SK-N-SH treated with all-trans-retinoic acid at 6 μM for 48 hours (cell line): ENCODE measurements around the gene CHPF2.

Experiments used
- ARNTL ChIP-seq: fragments of 450-650 bp; formaldehyde crosslinking; IDR thresholded peaks from 2 replicates; pipeline ENCODE4 v1.5.0; 2020; ENCODE audit warnings: low read depth, mild to moderate bottlenecking, moderate library complexity, borderline replicate concordance
- ISL1 ChIP-seq: fragments of 250-450 bp; sonication (Bioruptor Pico); IDR thresholded peaks from 2 replicates; pipeline ENCODE4 v2.1.2; 2022; ENCODE audit warnings: mild to moderate bottlenecking, moderate library complexity
- PPARA ChIP-seq: fragments of 250-450 bp; sonication (Bioruptor Pico); IDR thresholded peaks from 2 replicates; pipeline ENCODE4 v1.5.0; 2020; ENCODE audit warnings: mild to moderate bottlenecking, borderline replicate concordance
- RARB ChIP-seq: fragments of 250-450 bp; sonication (Bioruptor Pico); IDR thresholded peaks from 2 replicates; pipeline ENCODE4 v1.8.0; 2021; ENCODE audit warnings: mild to moderate bottlenecking, moderate library complexity
- TCF4 ChIP-seq: fragments of 250-450 bp; sonication (Bioruptor Pico); IDR thresholded peaks from 2 replicates; pipeline ENCODE4 v1.8.0; 2021; ENCODE audit warnings: mild to moderate bottlenecking, moderate library complexity, borderline replicate concordance
- ZC3H10 ChIP-seq: fragments of 250-450 bp; sonication (Bioruptor Pico); IDR thresholded peaks from 2 replicates; pipeline ENCODE4 v1.5.1; 2021; ENCODE audit warnings: mild to moderate bottlenecking, moderate library complexity
- ZFP3 ChIP-seq: fragments of 250-450 bp; sonication (Bioruptor Pico); IDR thresholded peaks from 2 replicates; pipeline ENCODE4 v1.5.0; 2020; ENCODE audit warnings: mild to moderate bottlenecking, moderate library complexity
- ZFP30 ChIP-seq: fragments of 450-650 bp; formaldehyde crosslinking; IDR thresholded peaks from 2 replicates; pipeline ENCODE4 v1.5.0; 2022; ENCODE audit warnings: mild to moderate bottlenecking, moderate library complexity
- TF ChIP-seq, protein P1 (sequence below): fragments of 250-450 bp; sonication (Bioruptor Pico); IDR thresholded peaks from 2 replicates; pipeline ENCODE4 v1.5.1; 2021; ENCODE audit warnings: mild to moderate bottlenecking, moderate library complexity
- TF ChIP-seq, protein P2 (sequence below): fragments of 250-450 bp; sonication (Bioruptor Pico); IDR thresholded peaks from 2 replicates; pipeline ENCODE4 v1.5.1; 2020; ENCODE audit warnings: low read depth, mild to moderate bottlenecking, moderate library complexity

DNA sequence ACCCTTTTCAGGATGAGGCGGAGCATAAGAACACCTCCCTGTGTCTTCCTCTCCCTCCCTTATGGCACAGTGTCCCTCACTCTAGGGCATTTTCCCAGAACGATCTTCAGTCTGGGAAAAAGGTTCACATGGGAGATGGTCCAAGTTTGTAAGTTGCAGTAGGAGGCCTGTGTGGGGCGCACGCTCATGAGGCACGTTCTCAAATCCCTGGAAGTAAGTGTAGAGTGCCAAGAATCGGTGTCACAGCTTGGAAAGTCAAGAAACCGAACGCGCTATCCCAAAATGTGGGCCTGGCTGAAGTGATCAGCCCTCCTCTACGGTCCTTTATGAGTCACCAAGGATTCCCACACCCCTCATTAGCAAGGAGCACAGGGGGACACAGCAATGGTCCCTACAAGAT lies 40.1 kb downstream of the CHPF2 start:
- TF ChIP-seq ISL1 (CRISPR knock-in tag) (no peak), ZFP3 (no peak), ZFP30 (CRISPR knock-in tag) (no peak), RARB (CRISPR knock-in tag) (no peak), ARNTL (CRISPR knock-in tag) (no peak), PPARA (CRISPR knock-in tag) (no peak), TCF4 (CRISPR knock-in tag) (no peak), ZC3H10 (CRISPR knock-in tag) (no peak)
- TF ChIP-seq, protein P1, sequence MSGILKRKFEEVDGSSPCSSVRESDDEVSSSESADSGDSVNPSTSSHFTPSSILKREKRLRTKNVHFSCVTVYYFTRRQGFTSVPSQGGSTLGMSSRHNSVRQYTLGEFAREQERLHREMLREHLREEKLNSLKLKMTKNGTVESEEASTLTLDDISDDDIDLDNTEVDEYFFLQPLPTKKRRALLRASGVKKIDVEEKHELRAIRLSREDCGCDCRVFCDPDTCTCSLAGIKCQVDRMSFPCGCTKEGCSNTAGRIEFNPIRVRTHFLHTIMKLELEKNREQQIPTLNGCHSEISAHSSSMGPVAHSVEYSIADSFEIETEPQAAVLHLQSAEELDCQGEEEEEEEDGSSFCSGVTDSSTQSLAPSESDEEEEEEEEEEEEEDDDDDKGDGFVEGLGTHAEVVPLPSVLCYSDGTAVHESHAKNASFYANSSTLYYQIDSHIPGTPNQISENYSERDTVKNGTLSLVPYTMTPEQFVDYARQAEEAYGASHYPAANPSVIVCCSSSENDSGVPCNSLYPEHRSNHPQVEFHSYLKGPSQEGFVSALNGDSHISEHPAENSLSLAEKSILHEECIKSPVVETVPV (CRISPR knock-in tag), result no peak
- TF ChIP-seq, protein P2, sequence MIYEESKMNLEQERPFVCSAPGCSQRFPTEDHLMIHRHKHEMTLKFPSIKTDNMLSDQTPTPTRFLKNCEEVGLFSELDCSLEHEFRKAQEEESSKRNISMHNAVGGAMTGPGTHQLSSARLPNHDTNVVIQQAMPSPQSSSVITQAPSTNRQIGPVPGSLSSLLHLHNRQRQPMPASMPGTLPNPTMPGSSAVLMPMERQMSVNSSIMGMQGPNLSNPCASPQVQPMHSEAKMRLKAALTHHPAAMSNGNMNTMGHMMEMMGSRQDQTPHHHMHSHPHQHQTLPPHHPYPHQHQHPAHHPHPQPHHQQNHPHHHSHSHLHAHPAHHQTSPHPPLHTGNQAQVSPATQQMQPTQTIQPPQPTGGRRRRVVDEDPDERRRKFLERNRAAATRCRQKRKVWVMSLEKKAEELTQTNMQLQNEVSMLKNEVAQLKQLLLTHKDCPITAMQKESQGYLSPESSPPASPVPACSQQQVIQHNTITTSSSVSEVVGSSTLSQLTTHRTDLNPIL (CRISPR knock-in tag), result no peak
